Endodermal cell (in vitro differentiated cells): ENCODE data around the gene STK26. TPM values are rescaled to one million over a fixed set of nuclear protein-coding genes. Genes with fewer than 3 reads are reported as not detected.

Experiments used
- DNase-seq: peaks from one replicate; pipeline ENCODE4 v3.0.0-alpha.2; 2017
- H3K27ac ChIP-seq: 2 replicates; pipeline ENCODE4 v1.5.1; 2013; ENCODE audit warnings: mild to moderate bottlenecking, low read depth, low read length, moderate library complexity
- H3K27me3 ChIP-seq: 2 replicates; pipeline ENCODE4 v1.6.1; 2013; ENCODE audit warnings: mild to moderate bottlenecking, low read length, moderate library complexity; ENCODE audit not compliant: insufficient read depth, control insufficient read depth, poor library complexity, severe bottlenecking
- H3K36me3 ChIP-seq: 2 replicates; pipeline ENCODE4 v1.7.0; 2013; ENCODE audit warnings: mild to moderate bottlenecking, low read length, moderate library complexity; ENCODE audit not compliant: control insufficient read depth, insufficient read depth
- H3K4me1 ChIP-seq: one replicate; pipeline ENCODE4 v1.7.0; 2013; ENCODE audit warnings: low read length; ENCODE audit not compliant: control insufficient read depth, insufficient read depth
- H3K4me3 ChIP-seq: 2 replicates; pipeline ENCODE4 v1.5.1; 2013; ENCODE audit warnings: mild to moderate bottlenecking, low read length, moderate library complexity
- H3K9ac ChIP-seq: 2 replicates; pipeline ENCODE4 v1.6.1; 2013; ENCODE audit warnings: mild to moderate bottlenecking, low read length, moderate library complexity; ENCODE audit not compliant: poor library complexity, severe bottlenecking; ENCODE audit errors: extremely low read depth
- H3K9me3 ChIP-seq: 2 replicates; pipeline ENCODE4 v1.6.1; 2013; ENCODE audit warnings: mild to moderate bottlenecking, low read length, moderate library complexity; ENCODE audit not compliant: control insufficient read depth
- H3K27ac Mint-ChIP-seq: 2 replicates; pipeline ENCODE4 v1.8.0; 2020; ENCODE audit warnings: mixed read lengths
- H3K27me3 Mint-ChIP-seq: 2 replicates; pipeline ENCODE4 v1.8.0; 2021; ENCODE audit warnings: mild to moderate bottlenecking, mixed read lengths; ENCODE audit not compliant: insufficient read depth
- H3K36me3 Mint-ChIP-seq: 2 replicates; pipeline ENCODE4 v1.8.0; 2020; ENCODE audit warnings: low read depth, mixed read lengths
- H3K4me1 Mint-ChIP-seq: 2 replicates; pipeline ENCODE4 v1.8.0; 2020; ENCODE audit warnings: mixed read lengths
- H3K4me3 Mint-ChIP-seq: 2 replicates; pipeline ENCODE4 v1.8.0; 2020; ENCODE audit warnings: mild to moderate bottlenecking, moderate library complexity, mixed read lengths
- H3K9me3 Mint-ChIP-seq: 2 replicates; pipeline ENCODE4 v1.8.0; 2020; ENCODE audit warnings: mild to moderate bottlenecking, mixed read lengths
- WGBS, 2 experiments: methylation state at CpG; one replicate each; pipeline versions ENCODE4 v1.1.5 to v1.1.7; 2013; ENCODE audit warnings: missing lambda C conversion rate in 2 of 2, mixed read lengths in 1 of 2; ENCODE audit not compliant: insufficient coverage in 1 of 2, insufficient read length in 1 of 2; 5-methylcytosine and 5-hydroxymethylcytosine counted together
- total RNA-seq, 2 donors: library from RNA; stranded (reverse); fragmentation: NEBNext Ultra II Directional in 1 of 2; extraction: Animal tissue kit (Norgen Biotek cat#: 25700) in 1 of 2; gene quantifications; 2 replicates in 1 of 2; 3 replicates in 1 of 2; pipeline ENCODE4 v1.2.1, GENCODE V29; 2021
- TF ChIP-seq, protein P1 (sequence below): fragments of 200-600 bp; sonication (generic); conservative IDR thresholded peaks from 2 replicates; pipeline ENCODE4 v1.5.0; 2021; ENCODE audit warnings: antibody characterized with exemption, mild to moderate bottlenecking

The STK26 gene
- total RNA-seq, 2 donors from 2014 or later, result 105 to 140 TPM

GRCh38 chrX:132088864-132089263 is 65.8 kb downstream of the STK26 start:
- H3K36me3 ChIP-seq, result no peaks in the 10 kb centered on the region
- no peak for DNase-seq
- Mint-ChIP-seq H3K4me1 (peaks cover 11% of the 10 kb centered on the region), H3K27me3 (peaks cover 5% of the 10 kb centered on the region), H3K27ac (no peak overlapping the region), H3K9me3 (no peaks in the 10 kb centered on the region), H3K36me3 (no peaks in the 10 kb centered on the region), H3K4me3 (no peak overlapping the region)
- H3K4me3 ChIP-seq, result no peak overlapping the region
- H3K9ac ChIP-seq, result no peak overlapping the region
- no peaks in the 10 kb centered on the region for H3K9me3 ChIP-seq
- no peak overlapping the region for H3K27ac ChIP-seq
- TF ChIP-seq, protein P1, sequence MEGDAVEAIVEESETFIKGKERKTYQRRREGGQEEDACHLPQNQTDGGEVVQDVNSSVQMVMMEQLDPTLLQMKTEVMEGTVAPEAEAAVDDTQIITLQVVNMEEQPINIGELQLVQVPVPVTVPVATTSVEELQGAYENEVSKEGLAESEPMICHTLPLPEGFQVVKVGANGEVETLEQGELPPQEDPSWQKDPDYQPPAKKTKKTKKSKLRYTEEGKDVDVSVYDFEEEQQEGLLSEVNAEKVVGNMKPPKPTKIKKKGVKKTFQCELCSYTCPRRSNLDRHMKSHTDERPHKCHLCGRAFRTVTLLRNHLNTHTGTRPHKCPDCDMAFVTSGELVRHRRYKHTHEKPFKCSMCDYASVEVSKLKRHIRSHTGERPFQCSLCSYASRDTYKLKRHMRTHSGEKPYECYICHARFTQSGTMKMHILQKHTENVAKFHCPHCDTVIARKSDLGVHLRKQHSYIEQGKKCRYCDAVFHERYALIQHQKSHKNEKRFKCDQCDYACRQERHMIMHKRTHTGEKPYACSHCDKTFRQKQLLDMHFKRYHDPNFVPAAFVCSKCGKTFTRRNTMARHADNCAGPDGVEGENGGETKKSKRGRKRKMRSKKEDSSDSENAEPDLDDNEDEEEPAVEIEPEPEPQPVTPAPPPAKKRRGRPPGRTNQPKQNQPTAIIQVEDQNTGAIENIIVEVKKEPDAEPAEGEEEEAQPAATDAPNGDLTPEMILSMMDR, result no peak
- no peaks in the 10 kb centered on the region for H3K27me3 ChIP-seq
- no peaks in the 10 kb centered on the region for H3K4me1 ChIP-seq

GRCh38 chrX:132090403-132091159 is 67.5 kb downstream of the STK26 start:
- no peak overlapping the region for H3K4me3 Mint-ChIP-seq
- Histone ChIP-seq H3K27ac (no peak overlapping the region), H3K4me3 (no peak overlapping the region), H3K27me3 (no peaks in the 10 kb centered on the region), H3K9me3 (no peaks in the 10 kb centered on the region), H3K4me1 (no peaks in the 10 kb centered on the region), H3K36me3 (no peaks in the 10 kb centered on the region), H3K9ac (no peak overlapping the region)
- no peaks in the 10 kb centered on the region for H3K9me3 Mint-ChIP-seq
- H3K27ac Mint-ChIP-seq, result no peak overlapping the region
- H3K27me3 Mint-ChIP-seq, result no peaks in the 10 kb centered on the region
- no peaks in the 10 kb centered on the region for H3K36me3 Mint-ChIP-seq
- peaks cover 11% of the 10 kb centered on the region for H3K4me1 Mint-ChIP-seq
- no peak for DNase-seq
- 89 to 96% methylated on average over 4 to 8 of the region's 8 CpGs for WGBS, 2 experiments
- TF ChIP-seq, protein P1, result no peak

DNA sequence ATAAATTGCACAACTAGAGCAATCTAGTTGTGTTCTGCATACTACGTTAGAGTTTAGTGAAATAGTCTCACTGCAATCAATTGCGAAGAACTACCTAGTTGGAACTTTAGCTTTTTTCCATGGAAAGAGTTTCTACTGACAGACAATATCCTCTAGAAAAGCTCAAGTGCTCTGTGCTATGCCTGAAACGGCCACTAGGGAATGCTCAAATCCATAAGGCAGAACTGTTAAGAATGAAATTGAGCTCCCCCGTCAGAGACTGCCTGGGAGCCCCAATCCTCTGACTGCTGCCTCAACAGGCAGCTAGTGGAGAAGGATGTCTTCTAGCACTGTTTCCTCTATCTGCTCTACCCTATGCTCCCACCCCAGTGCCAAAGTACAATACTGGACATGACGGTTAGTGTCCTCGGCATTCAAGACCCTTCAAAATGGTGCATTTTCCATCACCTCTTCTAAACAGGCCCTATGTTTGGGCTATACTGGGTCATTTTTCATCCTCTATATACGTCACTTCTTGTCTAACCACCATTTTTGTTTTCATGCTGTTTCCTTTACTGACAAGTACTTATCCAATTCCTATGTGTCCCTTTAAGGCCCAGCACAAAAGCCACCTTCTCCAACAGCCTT is 69.5 kb downstream of the STK26 start:
- H3K27ac Mint-ChIP-seq, result no peak overlapping the region
- peak; percentile 87 for DNase-seq
- no peak overlapping the region for H3K9ac ChIP-seq
- no peaks in the 10 kb centered on the region for H3K9me3 Mint-ChIP-seq
- TF ChIP-seq, protein P1, result peak; percentile 93
- H3K27me3 ChIP-seq, result no peaks in the 10 kb centered on the region
- no peaks in the 10 kb centered on the region for H3K9me3 ChIP-seq
- H3K36me3 Mint-ChIP-seq, result no peaks in the 10 kb centered on the region
- H3K4me3 Mint-ChIP-seq, result no peak overlapping the region
- H3K4me3 ChIP-seq, result no peak overlapping the region
- H3K36me3 ChIP-seq, result no peaks in the 10 kb centered on the region
- no peaks in the 10 kb centered on the region for H3K27me3 Mint-ChIP-seq
- H3K4me1 Mint-ChIP-seq, result peaks cover 11% of the 10 kb centered on the region
- 48 to 100% methylated on average over 2 to 7 of the region's 7 CpGs for WGBS, 2 experiments
- H3K27ac ChIP-seq, result no peak overlapping the region
- H3K4me1 ChIP-seq, result no peaks in the 10 kb centered on the region
